G401 (cell line): Measurements from ENCODE around the gene CELSR1. TPM values are rescaled to one million over a fixed set of nuclear protein-coding genes. Genes with fewer than 3 reads are reported as not detected.
A peak's percentile ranks its signal among the peaks of the same experiment; 100 is the strongest.
"Not testable (repeated sequence)": the region's sequence is repeated elsewhere in the genome, so short reads cannot be mapped to it uniquely, and the experiment has no call there.

Experiments used
- DNase-seq: peaks from one replicate; pipeline ENCODE4 v3.0.0-alpha.2; 2015; ENCODE audit warnings: low spot score
- in situ Hi-C: cut with HindIII; loops from 2 replicates; pipeline ENCODE4 v1.10.0; 2016; ENCODE audit warnings: low sequenced_read_pairs, mixed read lengths
- total RNA-seq: library from RNA; depleted of rRNA; stranded (reverse); fragments of >200 nt; shearing (Covaris generic); gene quantifications from 2 replicates; pipeline ENCODE4 v1.2.3, GENCODE V29; 2014

CELSR1 gene
- total RNA-seq, 1 experiment from 2014 or later: 10.1 TPM

DNA sequence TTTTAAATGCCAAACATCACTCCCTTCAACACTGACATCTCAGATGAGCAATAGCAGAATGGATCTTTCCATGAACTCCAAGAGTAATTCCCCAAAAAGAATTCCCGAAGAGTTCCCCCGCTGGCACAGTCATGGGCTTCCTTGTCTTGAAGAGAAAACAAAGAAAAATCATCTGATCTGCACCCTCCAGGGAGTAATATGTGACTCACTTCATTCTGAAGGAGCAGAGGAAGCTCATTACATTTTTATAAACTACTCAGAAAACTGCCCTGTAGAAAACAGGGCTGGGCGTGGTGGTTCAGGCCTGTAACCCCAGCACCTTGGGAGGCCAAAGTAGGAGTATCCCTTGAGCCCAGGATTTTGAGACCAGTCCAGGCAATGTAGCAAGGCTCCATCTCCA, 35.7 kb downstream of the CELSR1 start:
- DNase-seq: no peak
- in situ Hi-C loops: no loop called here

- in situ Hi-C loops, DNase-seq: not testable (repeated sequence)
Observed at GRCh38 chr22:46501265-46501664, 36.2 kb downstream of the CELSR1 start.

DNA sequence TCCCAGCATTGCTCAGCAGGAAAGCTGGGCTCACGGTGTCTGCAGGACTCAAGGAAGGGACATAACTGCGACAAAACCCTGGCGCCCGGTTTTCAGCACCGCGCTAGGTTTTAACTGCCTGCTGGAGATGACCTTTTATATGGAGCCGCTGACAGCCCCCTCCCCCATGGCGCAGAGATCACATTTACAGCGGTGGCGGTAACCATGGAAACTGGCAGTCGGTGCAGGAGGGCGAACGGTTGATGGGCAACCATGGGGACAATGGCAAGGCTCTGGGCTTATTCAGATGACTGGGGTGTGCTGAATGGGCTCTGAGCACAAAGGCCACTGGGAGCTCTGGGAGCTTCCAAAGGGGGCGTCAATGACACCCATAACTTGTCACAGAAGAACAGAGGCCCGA, 37.2 kb downstream of the CELSR1 start:
- in situ Hi-C loops: no loop called here
- DNase-seq: no peak

- no peak for DNase-seq
- in situ Hi-C loops: no loop called here
Observed at GRCh38 chr22:46499805-46500189, 37.6 kb downstream of the CELSR1 start.

GRCh38 chr22:46491946-46492345, 45.5 kb downstream of the CELSR1 start:
- DNase-seq: peak; percentile 19
- in situ Hi-C loops: no loop called here

GRCh38 chr22:46490538-46490937, 46.9 kb downstream of the CELSR1 start:
- DNase-seq: no peak
- in situ Hi-C loops: no loop called here

DNA sequence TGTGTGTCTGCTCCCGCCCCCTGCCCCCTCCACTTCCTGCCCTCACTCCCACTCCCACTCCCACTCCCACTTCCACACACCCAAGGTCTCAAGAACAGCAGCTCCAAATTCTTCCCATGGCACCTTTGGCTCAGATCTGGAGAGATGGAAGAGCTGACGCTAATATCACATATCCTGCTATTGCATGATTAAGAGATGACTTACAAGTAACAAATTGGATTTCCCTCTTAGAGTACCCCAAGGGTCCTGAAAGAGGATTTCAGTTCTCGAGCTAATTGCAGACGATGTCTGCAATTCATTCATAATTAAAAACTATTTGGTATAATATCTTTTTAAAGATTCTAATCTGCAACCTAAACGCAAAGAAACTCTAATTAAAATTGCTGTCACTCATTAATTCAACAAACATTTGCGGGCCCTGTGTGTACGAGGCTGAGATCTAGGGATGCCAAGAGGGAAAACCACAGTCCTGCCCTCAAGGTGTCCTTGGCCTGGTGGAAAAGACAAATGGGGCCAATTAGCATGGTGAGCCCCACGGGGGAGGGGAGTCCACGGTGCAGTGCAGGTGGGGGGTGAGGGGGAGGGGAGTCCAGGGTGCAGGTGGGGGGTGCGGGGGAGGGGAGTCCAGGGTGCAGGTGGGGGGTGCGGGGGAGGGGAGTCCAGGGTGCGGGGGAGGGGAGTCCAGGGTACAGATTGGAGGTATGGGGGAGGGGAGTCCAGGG, 50.3 kb downstream of the CELSR1 start:
- DNase-seq: no peak
- in situ Hi-C loops: no loop called here

DNA sequence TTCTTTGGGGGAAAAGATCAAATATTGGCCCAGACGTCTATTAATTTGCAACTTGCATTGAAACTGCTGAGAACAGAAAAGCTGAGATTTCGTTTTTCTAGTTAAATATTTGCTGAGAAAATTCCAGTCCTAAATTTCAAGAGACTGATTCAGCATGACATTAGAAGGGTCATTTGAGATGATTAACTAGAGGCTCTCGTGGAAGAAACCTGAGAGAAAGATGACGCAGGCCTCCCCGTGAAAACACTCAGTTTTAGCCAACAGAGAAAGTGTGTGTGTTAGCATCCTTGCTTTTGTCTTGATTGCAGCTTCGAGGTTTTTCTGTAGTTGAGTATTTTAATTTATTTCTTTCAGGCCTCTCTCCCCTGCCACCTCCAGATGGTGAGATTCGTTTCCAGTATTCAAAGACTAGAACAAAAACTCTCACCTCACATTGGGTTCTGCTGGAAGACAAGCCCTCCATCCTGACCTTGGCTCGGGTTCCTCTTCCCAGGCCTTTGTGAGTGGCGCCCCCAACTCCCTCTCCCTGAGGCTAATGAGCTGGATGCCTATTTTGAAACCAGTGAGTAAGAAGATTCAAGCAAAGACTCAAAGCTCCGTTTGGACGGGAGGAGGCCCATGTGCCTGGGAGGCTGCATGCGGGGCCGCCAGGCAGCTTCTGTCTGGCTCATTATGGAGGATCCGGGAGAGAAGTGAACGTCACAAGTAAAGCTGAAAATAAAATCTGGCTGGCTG, 52.4 kb downstream of the CELSR1 start:
- DNase-seq: no peak
- in situ Hi-C loops: no loop called here

DNA sequence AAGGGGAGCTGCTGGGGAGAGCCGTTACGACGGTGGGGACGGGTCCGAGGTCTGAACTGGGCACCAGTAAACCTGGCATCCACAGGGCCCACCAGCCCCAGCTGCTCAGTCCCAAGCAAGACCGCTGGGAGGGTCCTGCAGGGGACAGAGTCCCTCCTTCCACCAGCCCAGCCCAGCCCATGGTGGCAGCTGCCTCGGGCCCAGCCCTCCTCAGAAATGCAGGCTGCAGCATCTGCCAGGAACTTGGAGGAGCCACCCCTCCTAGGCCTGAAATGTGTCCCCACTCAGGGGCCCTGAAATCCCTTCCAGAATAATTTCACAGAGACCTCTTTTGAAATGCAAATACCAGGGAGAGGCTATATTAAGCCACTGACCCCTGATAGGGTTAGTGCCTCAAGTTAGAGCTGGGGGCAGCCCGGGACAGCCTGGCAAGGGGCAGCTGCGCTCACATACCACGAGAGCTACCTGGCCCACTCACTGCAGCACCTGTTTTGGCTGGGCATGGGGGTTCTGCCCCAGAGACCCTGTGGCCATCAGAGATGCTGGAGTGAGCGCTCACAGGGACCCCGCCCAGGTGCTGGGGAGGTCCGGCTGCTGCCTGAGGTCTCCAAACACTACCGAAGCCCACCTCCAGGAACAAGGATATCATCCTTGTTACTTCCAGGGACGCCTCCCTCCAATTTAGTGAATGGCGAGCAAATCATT, 53.1 kb downstream of the CELSR1 start:
- no peak for DNase-seq
- in situ Hi-C loops: no loop called here

DNA sequence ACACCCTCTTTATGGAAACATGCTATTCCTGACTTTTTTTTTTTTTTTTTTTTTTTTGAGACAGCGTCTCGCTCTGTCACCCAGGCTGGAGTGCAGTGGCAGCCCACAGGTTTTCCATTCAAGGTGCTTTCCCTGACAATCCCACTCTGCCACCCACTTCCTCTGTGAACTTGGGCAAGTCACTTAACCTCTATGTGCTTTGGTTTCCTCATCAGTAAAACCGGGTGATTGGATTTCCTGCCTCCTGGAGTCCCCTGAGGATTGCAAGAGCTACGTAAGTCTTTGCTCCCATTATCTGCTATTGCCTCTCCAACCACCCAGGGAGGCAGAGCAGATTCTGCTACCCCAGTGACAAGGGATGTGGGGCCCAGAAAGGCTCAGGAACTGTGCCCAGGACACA, 54.1 kb downstream of the CELSR1 start:
- in situ Hi-C loops: no loop called here
- DNase-seq: no peak

DNA sequence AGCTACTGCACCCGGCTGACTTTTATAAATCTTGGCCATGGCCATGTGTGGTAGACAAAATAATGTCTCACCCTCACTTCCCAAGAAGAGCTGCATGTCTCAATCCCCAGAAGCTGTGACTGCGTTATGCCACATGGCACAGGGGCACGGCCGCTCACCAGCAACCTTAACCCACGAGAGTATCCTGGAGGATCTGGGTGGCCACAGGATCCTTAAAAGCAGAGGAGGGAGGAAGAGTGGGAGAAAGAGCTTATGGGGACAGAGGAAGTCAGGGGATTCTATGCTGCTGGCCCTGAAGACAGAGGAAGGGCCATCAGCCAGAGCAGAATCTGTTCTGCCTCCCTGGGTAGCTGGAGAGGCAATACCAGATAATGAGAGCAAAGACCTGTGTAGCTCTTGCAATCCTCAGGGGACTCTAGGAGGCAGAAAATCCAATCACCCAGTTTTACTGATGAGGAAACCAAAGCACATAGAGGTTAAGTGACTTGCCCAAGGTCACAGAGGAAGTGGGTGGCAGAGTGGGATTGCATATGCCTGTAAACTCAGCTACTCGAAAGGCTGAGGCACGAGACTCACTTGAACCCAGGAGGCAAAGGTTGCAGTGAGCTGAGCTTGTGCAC, 55.3 kb downstream of the CELSR1 start:
- DNase-seq: no peak
- in situ Hi-C loops: no loop called here

- no peak for DNase-seq
- in situ Hi-C loops: no loop called here
Observed at GRCh38 chr22:46481386-46481785, 56.0 kb downstream of the CELSR1 start.

DNA sequence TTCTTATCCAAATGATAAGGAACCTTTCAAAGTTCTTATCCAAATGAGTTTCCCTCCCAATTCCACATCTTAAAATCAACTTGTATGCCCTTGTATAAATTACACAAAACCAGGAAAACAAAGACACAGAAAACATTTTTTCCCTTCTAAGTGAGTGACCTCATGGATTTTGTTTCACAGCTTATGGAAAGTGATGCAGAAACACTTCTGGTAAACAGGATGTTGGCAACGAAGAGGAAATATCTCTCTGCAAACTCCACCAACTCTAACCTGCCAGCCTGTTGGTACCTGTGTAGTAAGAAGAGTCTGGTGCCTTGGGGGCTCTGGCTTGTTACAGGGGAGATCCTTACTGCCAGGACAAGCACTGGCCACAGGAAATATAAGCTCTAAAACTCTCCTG, 57.0 kb downstream of the CELSR1 start:
- no peak for DNase-seq
- in situ Hi-C loops: no loop called here

DNA sequence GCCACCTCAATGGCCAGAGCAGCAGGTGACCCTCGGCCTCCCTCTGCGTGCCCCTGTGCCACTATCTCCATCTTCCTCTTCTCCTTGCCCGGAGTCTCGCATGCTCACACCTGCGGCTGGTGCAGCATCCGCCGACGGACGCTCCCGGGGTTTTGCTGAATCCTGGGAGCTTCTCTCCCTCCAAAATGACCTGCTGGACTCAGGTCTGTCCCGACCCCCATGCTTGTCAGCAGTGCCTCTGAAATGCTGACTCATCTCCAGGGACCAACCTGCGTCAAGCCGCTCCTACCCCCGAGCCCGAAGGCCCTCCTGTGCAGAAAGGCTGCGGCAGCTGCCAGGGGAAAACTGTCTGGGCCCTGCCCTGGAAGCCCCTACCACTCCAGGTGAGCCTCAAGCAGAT, 58.4 kb downstream of the CELSR1 start:
- in situ Hi-C loops: no loop called here
- DNase-seq: no peak

- peak; percentile 86 for DNase-seq
- in situ Hi-C loops: no loop called here
Observed at GRCh38 chr22:46478083-46478551, 59.3 kb downstream of the CELSR1 start.

DNA sequence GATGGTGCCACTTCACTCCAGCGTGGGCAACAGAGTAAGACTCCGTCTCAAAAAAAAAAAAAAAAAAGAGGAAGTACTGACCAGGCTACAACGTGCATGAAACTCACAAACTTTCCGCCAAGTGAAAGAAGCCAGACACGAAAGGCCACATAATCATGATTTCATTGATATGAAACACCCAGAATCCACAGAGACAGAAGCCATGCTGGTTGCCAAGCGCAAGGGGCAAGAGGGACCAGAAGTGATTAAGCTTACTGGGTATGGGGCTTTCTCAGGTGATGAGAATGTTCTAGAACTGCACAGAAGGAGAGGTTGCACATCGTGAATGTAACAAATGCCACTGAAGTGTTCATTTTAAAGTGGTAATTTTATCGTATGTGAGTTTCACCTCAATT, 60.9 kb downstream of the CELSR1 start:
- no peak for DNase-seq
- in situ Hi-C loops: no loop called here

DNA sequence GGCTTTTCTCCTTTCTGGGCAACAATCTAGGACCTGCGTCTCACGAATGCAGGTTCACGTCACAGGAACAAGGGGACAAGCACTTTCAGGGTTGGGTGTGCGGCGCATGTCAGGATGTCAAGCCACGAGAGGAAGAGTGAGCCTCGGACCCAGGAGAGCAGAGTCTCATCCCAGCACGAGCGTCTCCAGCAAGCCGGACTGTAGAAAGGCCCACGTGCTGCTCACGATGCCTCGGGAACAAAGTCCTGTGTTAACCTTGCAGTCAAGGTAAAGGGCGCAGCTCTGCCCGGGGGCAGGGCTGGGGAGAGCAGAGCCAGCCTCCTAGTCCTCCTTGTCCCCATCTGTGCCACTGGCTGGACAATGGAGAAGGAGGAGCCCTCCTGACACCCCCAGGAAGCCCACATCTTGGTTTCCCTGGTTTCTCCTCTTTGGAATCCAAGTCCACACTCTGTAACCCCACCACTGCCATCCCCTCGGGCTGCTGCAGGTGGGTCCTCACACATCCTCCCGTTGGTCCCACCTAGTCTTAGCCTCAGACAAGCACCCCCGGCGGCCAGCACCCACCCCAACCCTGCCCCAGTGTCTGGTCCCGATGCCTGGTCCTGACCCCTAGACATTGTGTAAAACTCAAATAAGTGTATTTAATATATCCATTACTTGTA, 63.4 kb downstream of the CELSR1 start:
- no peak for DNase-seq
- in situ Hi-C loops: no loop called here

DNA sequence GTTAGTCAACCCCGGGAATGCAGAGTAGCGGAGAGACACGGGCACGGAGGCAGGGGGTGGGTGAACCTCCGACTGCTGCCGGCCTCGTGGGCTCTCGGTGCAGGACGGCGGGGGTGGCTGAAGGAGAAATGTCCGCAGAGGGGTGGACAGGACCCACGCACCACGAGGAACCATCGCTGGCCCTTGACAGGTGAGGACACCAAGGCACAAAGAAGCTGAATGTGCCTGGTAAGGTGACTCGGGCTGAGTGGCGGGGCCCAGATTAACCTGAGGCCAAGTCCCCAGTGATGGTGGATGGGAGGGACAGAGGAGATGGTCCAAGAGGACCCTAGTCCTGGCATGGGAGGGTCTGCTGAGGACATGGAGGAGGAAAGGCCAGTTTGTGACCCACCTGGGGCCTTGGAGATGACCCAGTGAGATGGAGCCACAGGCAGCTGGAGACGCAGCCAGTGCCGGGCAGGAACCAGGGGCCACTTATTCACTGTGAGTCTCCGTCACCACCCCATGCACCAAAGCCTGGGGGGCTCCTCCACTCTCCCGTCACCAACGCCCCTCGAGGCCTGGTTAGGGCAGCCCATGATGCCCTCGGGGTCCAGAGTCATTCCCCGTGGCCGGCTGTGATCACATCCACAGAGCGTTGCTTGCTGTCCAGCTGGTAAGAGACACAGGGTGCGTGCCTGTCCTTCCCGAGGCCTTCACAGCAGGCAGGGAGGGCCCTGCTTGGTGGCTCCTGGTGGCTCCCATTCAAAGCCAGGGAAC, 64.2 kb downstream of the CELSR1 start:
- DNase-seq: no peak
- in situ Hi-C loops: no loop called here

DNA sequence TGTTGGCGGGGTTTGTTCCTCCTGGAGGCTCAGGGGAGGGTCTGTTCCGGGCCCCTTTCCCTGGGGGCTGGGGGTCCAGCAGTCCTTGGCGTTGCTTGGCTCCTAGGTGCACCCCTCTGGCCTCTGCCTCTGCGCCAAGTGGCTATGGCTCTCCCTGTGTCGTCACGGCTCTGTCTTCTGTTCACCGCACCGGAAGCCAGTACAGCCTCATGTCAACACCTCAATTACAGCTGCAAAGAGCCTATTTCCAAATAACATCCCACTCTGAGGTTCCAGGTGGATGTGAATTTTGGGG, 64.8 kb downstream of the CELSR1 start:
- DNase-seq: no peak
- in situ Hi-C loops: no loop called here
